Measurements from ENCODE around the gene ERFL.

Gene ERFL

DNA sequence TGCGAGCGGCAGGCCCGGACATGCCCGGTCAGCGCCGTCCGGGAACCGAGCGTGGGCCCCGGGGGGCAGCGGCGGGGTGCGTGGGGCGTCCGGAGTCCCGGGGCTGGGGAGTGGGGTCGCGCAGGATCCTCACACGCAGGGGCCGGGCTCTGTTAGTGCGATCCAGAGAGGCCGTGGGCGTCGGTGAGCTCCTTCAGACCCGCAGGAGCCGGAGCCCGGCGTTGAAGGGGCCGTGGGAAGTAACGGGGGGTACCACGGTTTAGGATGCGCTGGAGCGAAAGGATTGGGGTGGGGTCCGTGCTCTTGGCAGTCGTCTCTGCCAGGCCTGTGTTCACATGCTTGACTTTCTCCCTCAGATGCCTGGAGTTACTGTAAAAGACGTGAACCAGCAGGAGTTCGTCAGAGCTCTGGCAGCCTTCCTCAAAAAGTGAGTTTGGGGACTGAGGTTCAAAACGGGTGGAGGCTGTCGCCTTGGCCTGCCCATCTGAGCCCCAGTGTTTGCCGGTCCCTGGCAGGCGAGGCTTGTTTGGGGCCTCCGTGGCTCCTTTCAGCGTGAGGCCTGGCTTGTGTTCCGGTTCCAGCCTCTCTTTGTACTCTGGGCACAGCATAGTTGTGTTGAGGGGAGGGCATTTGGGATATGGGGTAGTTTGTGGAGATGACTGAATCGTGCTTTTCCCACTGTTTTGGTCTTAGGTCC lies 67.7 kb downstream of the ERFL start:
- Histone ChIP-seq H3K27me3 (ENCODE audit: control insufficient read depth, insufficient read depth, low read length) (no peaks in the 10 kb centered on the region), H3K79me2 (peaks cover 31% of the 10 kb centered on the region), H3K4me3 (ENCODE audit: low read depth, low read length) (peak overlapping the region; percentile 78), H3K9ac (peak overlapping the region; percentile 31), H2AFZ (peak overlapping the region; percentile 14), H3K4me2 (ENCODE audit: low read length) (peak overlapping the region; percentile 61), H3K4me1 (peaks cover 6% of the 10 kb centered on the region), H3K36me3 (ENCODE audit: control insufficient read depth, insufficient read depth, low read length) (no peaks in the 10 kb centered on the region), H3K27ac (peak overlapping the region; percentile 98), H3K9me3 (ENCODE audit: control insufficient read depth, low read length) (no peaks in the 10 kb centered on the region)
- TF ChIP-seq, protein P1, sequence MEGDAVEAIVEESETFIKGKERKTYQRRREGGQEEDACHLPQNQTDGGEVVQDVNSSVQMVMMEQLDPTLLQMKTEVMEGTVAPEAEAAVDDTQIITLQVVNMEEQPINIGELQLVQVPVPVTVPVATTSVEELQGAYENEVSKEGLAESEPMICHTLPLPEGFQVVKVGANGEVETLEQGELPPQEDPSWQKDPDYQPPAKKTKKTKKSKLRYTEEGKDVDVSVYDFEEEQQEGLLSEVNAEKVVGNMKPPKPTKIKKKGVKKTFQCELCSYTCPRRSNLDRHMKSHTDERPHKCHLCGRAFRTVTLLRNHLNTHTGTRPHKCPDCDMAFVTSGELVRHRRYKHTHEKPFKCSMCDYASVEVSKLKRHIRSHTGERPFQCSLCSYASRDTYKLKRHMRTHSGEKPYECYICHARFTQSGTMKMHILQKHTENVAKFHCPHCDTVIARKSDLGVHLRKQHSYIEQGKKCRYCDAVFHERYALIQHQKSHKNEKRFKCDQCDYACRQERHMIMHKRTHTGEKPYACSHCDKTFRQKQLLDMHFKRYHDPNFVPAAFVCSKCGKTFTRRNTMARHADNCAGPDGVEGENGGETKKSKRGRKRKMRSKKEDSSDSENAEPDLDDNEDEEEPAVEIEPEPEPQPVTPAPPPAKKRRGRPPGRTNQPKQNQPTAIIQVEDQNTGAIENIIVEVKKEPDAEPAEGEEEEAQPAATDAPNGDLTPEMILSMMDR (IDR thresholded peaks at IDR 0.05): no peak

DNA sequence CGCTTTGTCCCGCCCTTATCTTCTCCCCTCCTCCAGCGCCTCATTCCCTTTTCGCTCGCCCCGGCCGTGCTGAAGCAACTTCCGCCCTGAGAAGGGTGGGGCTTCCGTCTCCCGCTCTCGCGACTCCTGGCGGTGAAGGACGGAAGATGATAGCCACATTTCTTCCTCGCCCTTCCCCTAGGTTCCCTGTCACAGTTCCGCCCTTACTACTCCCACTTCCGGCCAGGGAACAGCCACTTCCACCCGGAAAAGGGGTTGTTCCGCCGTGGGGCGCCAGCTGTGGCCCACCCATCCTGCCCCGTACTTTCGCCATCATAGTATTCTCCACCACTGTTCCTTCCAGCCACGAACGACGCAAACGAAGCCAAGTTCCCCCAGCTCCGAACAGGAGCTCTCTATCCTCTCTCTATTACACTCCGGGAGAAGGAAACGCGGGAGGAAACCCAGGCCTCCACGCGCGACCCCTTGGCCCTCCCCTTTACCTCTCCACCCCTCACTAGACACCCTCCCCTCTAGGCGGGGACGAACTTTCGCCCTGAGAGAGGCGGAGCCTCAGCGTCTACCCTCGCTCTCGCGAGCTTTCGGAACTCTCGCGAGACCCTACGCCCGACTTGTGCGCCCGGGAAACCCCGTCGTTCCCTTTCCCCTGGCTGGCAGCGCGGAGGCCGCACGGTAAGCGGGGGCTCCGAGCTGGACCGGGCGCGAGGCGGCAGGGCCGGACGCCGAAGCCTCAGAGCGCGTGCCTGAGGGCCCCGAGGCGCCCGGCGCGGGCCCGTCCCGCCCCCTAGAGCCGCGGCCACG lies 68.4 kb downstream of the ERFL start, which contains the start of gene RPS19:
RPS19 (plus strand) TSS at position 638 of the 801 bp plus-strand sequence. CDS start 520 bp downstream, outside the sequence.
- peaks cover 27% of the 10 kb centered on the region for H3K79me2 ChIP-seq
- H3K4me1 ChIP-seq: peaks cover 6% of the 10 kb centered on the region
- H3K27ac ChIP-seq: peak within 1 kb of the TSS; percentile 98
- TF ChIP-seq, protein P1 (IDR thresholded peaks at IDR 0.05): peak; percentile 86
- H3K9me3 ChIP-seq (ENCODE audit: control insufficient read depth, low read length): no peaks in the 10 kb centered on the region
- peak within 1 kb of the TSS; percentile 87 for H2AFZ ChIP-seq
- peak within 1 kb of the TSS; percentile 31 for H3K9ac ChIP-seq
- no peaks in the 10 kb centered on the region for H3K36me3 ChIP-seq (ENCODE audit: control insufficient read depth, insufficient read depth, low read length)
- H3K4me3 ChIP-seq (ENCODE audit: low read depth, low read length): peak within 1 kb of the TSS; percentile 78
- peak within 1 kb of the TSS; percentile 66 for H3K4me2 ChIP-seq (ENCODE audit: low read length)
- no peaks in the 10 kb centered on the region for H3K27me3 ChIP-seq (ENCODE audit: control insufficient read depth, insufficient read depth, low read length)

DNA sequence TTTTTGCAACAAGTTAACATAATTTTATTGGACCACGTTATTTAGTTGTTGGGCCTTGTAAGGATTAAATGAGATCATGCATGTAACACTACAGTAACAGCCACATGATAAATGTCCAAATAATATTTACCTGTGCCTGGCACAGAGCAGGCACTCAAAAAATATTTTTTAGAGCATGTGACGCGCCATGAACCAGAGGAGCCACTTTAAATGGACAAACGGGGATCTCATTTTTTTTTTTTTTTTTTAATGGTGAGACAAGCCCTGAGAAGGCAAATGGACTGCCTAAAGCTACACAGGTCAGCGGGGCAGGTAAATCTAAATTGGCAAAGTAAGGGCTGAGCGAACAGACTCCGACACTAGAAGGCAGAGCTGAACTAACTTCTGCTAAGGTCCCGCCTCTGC lies 69.0 kb downstream of the ERFL start:
- Histone ChIP-seq H3K9ac (no peak overlapping the region), H3K4me3 (ENCODE audit: low read depth, low read length) (peak overlapping the region; percentile 78), H3K27ac (peak overlapping the region; percentile 98), H3K36me3 (ENCODE audit: control insufficient read depth, insufficient read depth, low read length) (no peaks in the 10 kb centered on the region), H3K4me1 (peaks cover 6% of the 10 kb centered on the region), H3K4me2 (ENCODE audit: low read length) (peak overlapping the region; percentile 66), H3K9me3 (ENCODE audit: control insufficient read depth, low read length) (no peaks in the 10 kb centered on the region), H2AFZ (peak overlapping the region; percentile 87), H3K79me2 (peaks cover 22% of the 10 kb centered on the region), H3K27me3 (ENCODE audit: control insufficient read depth, insufficient read depth, low read length) (no peaks in the 10 kb centered on the region)
- TF ChIP-seq, protein P1 (IDR thresholded peaks at IDR 0.05): no peak

All from parathyroid adenoma (tissue), 2 donors.